ENCODE results near the gene LPP.

The LPP gene

GRCh38 chr3:188470508-188471130 is 316.7 kb downstream of the LPP start:
- Histone ChIP-seq H3K79me1 (ENCODE audit: low read length) (peaks cover 2% of the 10 kb centered on the region), H3K27me3 (ENCODE audit: insufficient read depth, low read length, poor library complexity) (no peaks in the 10 kb centered on the region), H2BK120ac (ENCODE audit: low read depth, low read length) (no peak overlapping the region), H2BK5ac (ENCODE audit: low read length) (no peak overlapping the region), H2AK5ac (ENCODE audit: low read length) (no peak overlapping the region), H3K79me2 (ENCODE audit: control insufficient read depth, insufficient read depth, low read length) (no peaks in the 10 kb centered on the region), H4K8ac (ENCODE audit: low read depth, low read length) (no peak overlapping the region), H3K4ac (ENCODE audit: low read depth, low read length) (no peak overlapping the region), H3K4me3 (ENCODE audit: low read length) (no peak overlapping the region), H3K4me1 (ENCODE audit: control insufficient read depth, low read depth, low read length) (no peaks in the 10 kb centered on the region), H2BK15ac (replicated peaks; ENCODE audit: low read depth) (no peak overlapping the region), H3K23ac (ENCODE audit: low read length) (no peak overlapping the region), H3K36me3 (ENCODE audit: control insufficient read depth, insufficient read depth, low read length) (no peaks in the 10 kb centered on the region), H3K9ac (ENCODE audit: low read length) (no peak overlapping the region), H3K4me2 (ENCODE audit: low read length) (no peak overlapping the region), H3K27ac (ENCODE audit: low read depth, low read length) (no peak overlapping the region), H3K56ac (ENCODE audit: low read length) (no peak overlapping the region), H4K5ac (ENCODE audit: low read length) (no peak overlapping the region), H3K18ac (ENCODE audit: low read length) (no peak overlapping the region)
- WGBS (ENCODE audit: extremely low coverage, insufficient coverage, low lambda C conversion rate): no CpG with 5 or more reads among the region's 4 CpGs
- DNase-seq: peak; percentile 37

- no peaks in the 10 kb centered on the region for H3K36me3 ChIP-seq (ENCODE audit: control insufficient read depth, insufficient read depth, low read length)
- H3K79me2 ChIP-seq (ENCODE audit: control insufficient read depth, insufficient read depth, low read length): no peaks in the 10 kb centered on the region
- no peak overlapping the region for H2AK5ac ChIP-seq (ENCODE audit: low read length)
- no peak for DNase-seq
- H3K18ac ChIP-seq (ENCODE audit: low read length): no peak overlapping the region
- H3K79me1 ChIP-seq (ENCODE audit: low read length): peaks cover 2% of the 10 kb centered on the region
- no peak overlapping the region for H3K9ac ChIP-seq (ENCODE audit: low read length)
- H3K27me3 ChIP-seq (ENCODE audit: insufficient read depth, low read length, poor library complexity): no peaks in the 10 kb centered on the region
- H4K8ac ChIP-seq (ENCODE audit: low read depth, low read length): no peak overlapping the region
- no peak overlapping the region for H2BK120ac ChIP-seq (ENCODE audit: low read depth, low read length)
- H3K27ac ChIP-seq (ENCODE audit: low read depth, low read length): no peak overlapping the region
- H2BK15ac ChIP-seq (replicated peaks; ENCODE audit: low read depth): no peak overlapping the region
- H2BK5ac ChIP-seq (ENCODE audit: low read length): no peak overlapping the region
- H3K4me1 ChIP-seq (ENCODE audit: control insufficient read depth, low read depth, low read length): no peaks in the 10 kb centered on the region
- H3K4ac ChIP-seq (ENCODE audit: low read depth, low read length): no peak overlapping the region
- no peak overlapping the region for H3K4me2 ChIP-seq (ENCODE audit: low read length)
- H3K4me3 ChIP-seq (ENCODE audit: low read length): no peak overlapping the region
- no peak overlapping the region for H3K23ac ChIP-seq (ENCODE audit: low read length)
- H3K56ac ChIP-seq (ENCODE audit: low read length): no peak overlapping the region
- H4K5ac ChIP-seq (ENCODE audit: low read length): no peak overlapping the region
Observed at GRCh38 chr3:188471723-188472122, 317.8 kb downstream of the LPP start.

- H3K79me2 ChIP-seq (ENCODE audit: control insufficient read depth, insufficient read depth, low read length): no peaks in the 10 kb centered on the region
- no peak overlapping the region for H3K9ac ChIP-seq (ENCODE audit: low read length)
- no peak overlapping the region for H3K4ac ChIP-seq (ENCODE audit: low read depth, low read length)
- no peaks in the 10 kb centered on the region for H3K27me3 ChIP-seq (ENCODE audit: insufficient read depth, low read length, poor library complexity)
- H4K8ac ChIP-seq (ENCODE audit: low read depth, low read length): no peak overlapping the region
- no peak overlapping the region for H3K56ac ChIP-seq (ENCODE audit: low read length)
- no CpG with 5 or more reads among the region's 1 CpG for WGBS (ENCODE audit: extremely low coverage, insufficient coverage, low lambda C conversion rate)
- H3K23ac ChIP-seq (ENCODE audit: low read length): no peak overlapping the region
- no peak for DNase-seq
- H3K18ac ChIP-seq (ENCODE audit: low read length): no peak overlapping the region
- H3K4me3 ChIP-seq (ENCODE audit: low read length): no peak overlapping the region
- no peak overlapping the region for H3K4me2 ChIP-seq (ENCODE audit: low read length)
- H3K36me3 ChIP-seq (ENCODE audit: control insufficient read depth, insufficient read depth, low read length): no peaks in the 10 kb centered on the region
- no peak overlapping the region for H2BK15ac ChIP-seq (replicated peaks; ENCODE audit: low read depth)
- H2BK5ac ChIP-seq (ENCODE audit: low read length): no peak overlapping the region
- peaks cover 2% of the 10 kb centered on the region for H3K79me1 ChIP-seq (ENCODE audit: low read length)
- no peaks in the 10 kb centered on the region for H3K4me1 ChIP-seq (ENCODE audit: control insufficient read depth, low read depth, low read length)
- H2AK5ac ChIP-seq (ENCODE audit: low read length): no peak overlapping the region
- H4K5ac ChIP-seq (ENCODE audit: low read length): no peak overlapping the region
- no peak overlapping the region for H3K27ac ChIP-seq (ENCODE audit: low read depth, low read length)
- H2BK120ac ChIP-seq (ENCODE audit: low read depth, low read length): no peak overlapping the region
Observed at GRCh38 chr3:188472336-188472735, 318.4 kb downstream of the LPP start.

- Histone ChIP-seq H3K79me1 (ENCODE audit: low read length) (peaks cover 2% of the 10 kb centered on the region), H2AK5ac (ENCODE audit: low read length) (no peak overlapping the region), H4K8ac (ENCODE audit: low read depth, low read length) (no peak overlapping the region), H3K4ac (ENCODE audit: low read depth, low read length) (no peak overlapping the region), H3K56ac (ENCODE audit: low read length) (no peak overlapping the region), H2BK120ac (ENCODE audit: low read depth, low read length) (no peak overlapping the region), H3K27me3 (ENCODE audit: insufficient read depth, low read length, poor library complexity) (no peaks in the 10 kb centered on the region), H3K18ac (ENCODE audit: low read length) (no peak overlapping the region), H4K5ac (ENCODE audit: low read length) (no peak overlapping the region), H3K79me2 (ENCODE audit: control insufficient read depth, insufficient read depth, low read length) (no peaks in the 10 kb centered on the region), H3K4me1 (ENCODE audit: control insufficient read depth, low read depth, low read length) (no peaks in the 10 kb centered on the region), H2BK5ac (ENCODE audit: low read length) (no peak overlapping the region), H2BK15ac (replicated peaks; ENCODE audit: low read depth) (no peak overlapping the region), H3K9ac (ENCODE audit: low read length) (no peak overlapping the region), H3K4me2 (ENCODE audit: low read length) (no peak overlapping the region), H3K4me3 (ENCODE audit: low read length) (no peak overlapping the region), H3K27ac (ENCODE audit: low read depth, low read length) (no peak overlapping the region), H3K36me3 (ENCODE audit: control insufficient read depth, insufficient read depth, low read length) (no peaks in the 10 kb centered on the region), H3K23ac (ENCODE audit: low read length) (no peak overlapping the region)
- WGBS (ENCODE audit: extremely low coverage, insufficient coverage, low lambda C conversion rate): no CpG with 5 or more reads among the region's 2 CpGs
- DNase-seq: no peak
Observed at GRCh38 chr3:188473045-188473444, 319.1 kb downstream of the LPP start.

DNA sequence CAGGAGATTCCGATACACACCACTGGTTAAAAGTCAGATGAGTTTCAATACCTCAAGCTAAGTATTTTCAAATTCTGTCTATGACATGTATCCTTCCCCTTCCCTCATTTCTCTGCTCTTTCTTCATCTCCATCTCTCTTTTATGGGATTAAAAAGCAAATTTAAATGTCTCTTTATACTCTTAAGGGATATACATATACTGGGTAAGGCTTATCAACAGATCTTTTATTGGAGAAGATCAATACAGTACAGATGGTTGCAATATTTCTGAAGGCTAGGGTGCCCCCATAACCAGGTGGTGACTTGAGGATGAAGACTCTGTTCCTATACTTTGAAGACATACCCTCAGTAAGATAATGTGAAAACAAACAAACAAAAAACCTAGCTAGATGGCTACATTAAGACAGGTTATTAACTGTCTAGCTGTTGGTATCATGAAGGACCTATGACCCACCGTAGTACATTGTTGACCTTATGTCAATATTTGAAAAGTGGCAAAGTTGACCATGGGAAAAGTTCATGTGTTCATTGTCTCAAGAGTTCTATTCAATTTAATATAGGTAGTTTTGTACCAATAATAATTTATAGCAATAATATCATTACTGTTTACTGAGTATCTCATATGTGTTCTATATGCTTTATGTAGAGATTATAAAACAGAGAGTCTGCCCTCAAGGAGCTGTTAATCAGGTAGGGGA is 319.8 kb downstream of the LPP start:
- Histone ChIP-seq H3K9ac (ENCODE audit: low read length) (no peak overlapping the region), H2BK15ac (replicated peaks; ENCODE audit: low read depth) (no peak overlapping the region), H2AK5ac (ENCODE audit: low read length) (no peak overlapping the region), H3K79me1 (ENCODE audit: low read length) (no peaks in the 10 kb centered on the region), H3K27ac (ENCODE audit: low read depth, low read length) (no peak overlapping the region), H3K79me2 (ENCODE audit: control insufficient read depth, insufficient read depth, low read length) (no peaks in the 10 kb centered on the region), H2BK120ac (ENCODE audit: low read depth, low read length) (no peak overlapping the region), H3K4me3 (ENCODE audit: low read length) (no peak overlapping the region), H3K4ac (ENCODE audit: low read depth, low read length) (no peak overlapping the region), H4K8ac (ENCODE audit: low read depth, low read length) (no peak overlapping the region), H2BK5ac (ENCODE audit: low read length) (no peak overlapping the region), H3K4me2 (ENCODE audit: low read length) (no peak overlapping the region), H3K23ac (ENCODE audit: low read length) (no peak overlapping the region), H3K36me3 (ENCODE audit: control insufficient read depth, insufficient read depth, low read length) (no peaks in the 10 kb centered on the region), H3K4me1 (ENCODE audit: control insufficient read depth, low read depth, low read length) (no peaks in the 10 kb centered on the region), H3K56ac (ENCODE audit: low read length) (no peak overlapping the region), H3K27me3 (ENCODE audit: insufficient read depth, low read length, poor library complexity) (no peaks in the 10 kb centered on the region), H3K18ac (ENCODE audit: low read length) (no peak overlapping the region), H4K5ac (ENCODE audit: low read length) (no peak overlapping the region)
- no CpG with 5 or more reads among the region's 2 CpGs for WGBS (ENCODE audit: extremely low coverage, insufficient coverage, low lambda C conversion rate)
- no peak for DNase-seq

- peak; percentile 14 for DNase-seq
- no peak overlapping the region for H3K4me2 ChIP-seq (ENCODE audit: low read length)
- no peak overlapping the region for H3K56ac ChIP-seq (ENCODE audit: low read length)
- H3K18ac ChIP-seq (ENCODE audit: low read length): no peak overlapping the region
- H3K4me1 ChIP-seq (ENCODE audit: control insufficient read depth, low read depth, low read length): no peaks in the 10 kb centered on the region
- no peaks in the 10 kb centered on the region for H3K79me1 ChIP-seq (ENCODE audit: low read length)
- no peaks in the 10 kb centered on the region for H3K27me3 ChIP-seq (ENCODE audit: insufficient read depth, low read length, poor library complexity)
- H3K79me2 ChIP-seq (ENCODE audit: control insufficient read depth, insufficient read depth, low read length): no peaks in the 10 kb centered on the region
- H2BK120ac ChIP-seq (ENCODE audit: low read depth, low read length): no peak overlapping the region
- no CpG with 5 or more reads among the region's 4 CpGs for WGBS (ENCODE audit: extremely low coverage, insufficient coverage, low lambda C conversion rate)
- no peak overlapping the region for H2AK5ac ChIP-seq (ENCODE audit: low read length)
- no peak overlapping the region for H3K27ac ChIP-seq (ENCODE audit: low read depth, low read length)
- no peak overlapping the region for H2BK15ac ChIP-seq (replicated peaks; ENCODE audit: low read depth)
- H3K9ac ChIP-seq (ENCODE audit: low read length): no peak overlapping the region
- no peak overlapping the region for H4K8ac ChIP-seq (ENCODE audit: low read depth, low read length)
- H3K36me3 ChIP-seq (ENCODE audit: control insufficient read depth, insufficient read depth, low read length): no peaks in the 10 kb centered on the region
- H3K4me3 ChIP-seq (ENCODE audit: low read length): no peak overlapping the region
- no peak overlapping the region for H3K23ac ChIP-seq (ENCODE audit: low read length)
- no peak overlapping the region for H3K4ac ChIP-seq (ENCODE audit: low read depth, low read length)
- H2BK5ac ChIP-seq (ENCODE audit: low read length): no peak overlapping the region
- H4K5ac ChIP-seq (ENCODE audit: low read length): no peak overlapping the region
Observed at GRCh38 chr3:188476935-188477334, 323.0 kb downstream of the LPP start.
